GM18907 (cell line): ENCODE measurements around the gene PRICKLE1.

Source experiments
- ATAC-seq: cut with Tn5 transposase; IDR thresholded peaks from one replicate; pipeline ENCODE4 v1.9.1; 2021; ENCODE audit warnings: mild to moderate bottlenecking, moderate library complexity; ENCODE audit not compliant: unreplicated experiment

Gene PRICKLE1

GRCh38 chr12:42589465-42590329, at the start of gene PRICKLE1:
TSS of gene PRICKLE1 (minus strand) at chr12:42589746. CDS start at chr12:42472516, 117,230 bp downstream.
- ATAC-seq, result peak; percentile 76

GRCh38 chr12:42638697-42639096, 49.2 kb upstream of the PRICKLE1 start:
- no peak for ATAC-seq

GRCh38 chr12:42638011-42638410, 48.5 kb upstream of the PRICKLE1 start:
- ATAC-seq, result no peak

- ATAC-seq, result no peak
Observed at GRCh38 chr12:42636993-42637392, 47.4 kb upstream of the PRICKLE1 start.

GRCh38 chr12:42633594-42633993, 44.0 kb upstream of the PRICKLE1 start:
- no peak for ATAC-seq

- no peak for ATAC-seq
Observed at GRCh38 chr12:42631513-42631912, 42.0 kb upstream of the PRICKLE1 start.

- no peak for ATAC-seq
Observed at GRCh38 chr12:42630314-42630713, 40.8 kb upstream of the PRICKLE1 start.

- ATAC-seq, result no peak
Observed at GRCh38 chr12:42627151-42627550, 37.6 kb upstream of the PRICKLE1 start.

- no peak for ATAC-seq
Observed at GRCh38 chr12:42625611-42626010, 36.1 kb upstream of the PRICKLE1 start.

GRCh38 chr12:42617622-42618021, 28.1 kb upstream of the PRICKLE1 start:
- no peak for ATAC-seq

- ATAC-seq, result no peak
Observed at GRCh38 chr12:42615006-42615405, 25.5 kb upstream of the PRICKLE1 start.

GRCh38 chr12:42612231-42612613, 22.7 kb upstream of the PRICKLE1 start:
- ATAC-seq, result no peak

GRCh38 chr12:42611571-42612230, 22.2 kb upstream of the PRICKLE1 start:
- no peak for ATAC-seq

- ATAC-seq, result no peak
Observed at GRCh38 chr12:42609605-42610004, 20.1 kb upstream of the PRICKLE1 start.

GRCh38 chr12:42608196-42608825, 18.8 kb upstream of the PRICKLE1 start:
- no peak for ATAC-seq

GRCh38 chr12:42607584-42608058, 18.1 kb upstream of the PRICKLE1 start:
- ATAC-seq, result no peak

- ATAC-seq, result no peak
Observed at GRCh38 chr12:42606471-42606870, 16.9 kb upstream of the PRICKLE1 start.

GRCh38 chr12:42605685-42606084, 16.1 kb upstream of the PRICKLE1 start:
- no peak for ATAC-seq

- no peak for ATAC-seq
Observed at GRCh38 chr12:42603246-42603990, 13.9 kb upstream of the PRICKLE1 start.

- no peak for ATAC-seq
Observed at GRCh38 chr12:42593874-42594273, 4.3 kb upstream of the PRICKLE1 start.
